ENCODE data around the gene HSP90AB1. TPM values are rescaled to one million over a fixed set of nuclear protein-coding genes. Genes with fewer than 3 reads are reported as not detected.
A peak's percentile ranks its signal among the peaks of the same experiment; 100 is the strongest.

HSP90AB1 gene
- total and polyA plus RNA-seq, 2 of the 8 experiments (the other 6 are each of a cell fraction or from before 2014, with no cell fraction given) = 1,564 to 2,297 TPM

GRCh38 chr6:44199883-44200282, 47.0 kb upstream of the HSP90AB1 start:
- Histone ChIP-seq H2BK5ac (ENCODE audit: low read depth, low read length) (no peak overlapping the region), H3K14ac (ENCODE audit: insufficient read length) (no peak overlapping the region), H3K79me1 (ENCODE audit: low read depth, low read length) (no peaks in the 10 kb centered on the region), H2BK12ac (ENCODE audit: low read depth, low read length) (peak overlapping the region; percentile 50; the same call in 1 of the 2 replicates), H2BK120ac (replicated peaks; ENCODE audit: low read depth, low read length) (no peak overlapping the region), H4K91ac (replicated peaks; ENCODE audit: insufficient read length, low read length) (no peak overlapping the region), H3K4me3 (ENCODE audit: extremely low read depth in 1 of 4, insufficient read depth in 2 of 4, low read depth in 3 of 4, low read length in 4 of 4) (no peak overlapping the region), H3K79me2 (ENCODE audit: control insufficient read depth in 1 of 2, insufficient read depth in 2 of 2, low read length in 2 of 2) (no peaks in the 10 kb centered on the region), H2BK15ac (ENCODE audit: low read length) (no peak overlapping the region), H3K9ac (replicated peaks in 1 of 4; ENCODE audit: extremely low read depth in 1 of 4, low read depth in 3 of 4, low read length in 3 of 4) (no peak overlapping the region), H3K27me3 (replicated peaks in 1 of 4; ENCODE audit: control insufficient read depth in 3 of 4, extremely low read depth in 1 of 4, insufficient read depth in 3 of 4, low read length in 3 of 4) (no peaks in the 10 kb centered on the region), H4K8ac (ENCODE audit: extremely low read depth, insufficient read depth, low read length) (no peak overlapping the region), H3K18ac (ENCODE audit: extremely low read depth, low read length) (no peak overlapping the region), H4K20me1 (replicated peaks in 1 of 2; ENCODE audit: control insufficient read depth in 1 of 2, insufficient read depth in 2 of 2, low read length in 2 of 2) (no peaks in the 10 kb centered on the region), H2BK20ac (ENCODE audit: low read length) (no peak overlapping the region), H3K56ac (replicated peaks; ENCODE audit: insufficient read length, low read depth, low read length) (no peak overlapping the region), H3K23me2 (ENCODE audit: low read depth, low read length) (no peaks in the 10 kb centered on the region; the same call in 1 of the 2 replicates), H3K27ac (ENCODE audit: low read depth, low read length) (no peak overlapping the region), H3K23ac (ENCODE audit: insufficient read length) (no peak overlapping the region), H3K36me3 (ENCODE audit: control insufficient read depth in 2 of 4, insufficient read depth in 4 of 4, low read length in 3 of 4) (no peaks in the 10 kb centered on the region), H3K4ac (replicated peaks; ENCODE audit: insufficient read length, low read depth, low read length) (no peak overlapping the region), H2AFZ (ENCODE audit: low read length) (no peak overlapping the region), H2AK5ac (ENCODE audit: low read depth, low read length) (no peak overlapping the region), H3K4me1 (replicated peaks in 1 of 4; ENCODE audit: control insufficient read depth in 3 of 4, insufficient read depth in 4 of 4, low read length in 3 of 4) (peaks cover 18 to 28% (median 23%) of the 10 kb centered on the region in 4 experiments), H3K4me2 (ENCODE audit: insufficient read depth in 1 of 2, low read depth in 2 of 2, low read length in 2 of 2) (no peak overlapping the region), H3K9me3 (ENCODE audit: insufficient read depth in 2 of 2, low read depth in 1 of 2, low read length in 1 of 2) (no peaks in the 10 kb centered on the region), H4K5ac (ENCODE audit: insufficient read length, low read depth, low read length) (no peak overlapping the region)
- DNase-seq (ENCODE audit: low read depth in 1 of 2, low spot score in 2 of 2) (no peak), FAIRE-seq (no peak)
- POLR2A ChIA-PET (ENCODE audit: partially characterized antibody) = interaction anchor here (1.4 to 6.2 kb wide), 5 partner anchors 8 to 46 kb away, joined by 3 to 60 read pairs (median 19); partner anchors contain the start of genes HSP90AB1 and SLC29A1
- CTCF ChIA-PET (ENCODE audit: partially characterized antibody) = interaction anchor here (1.0 to 3.5 kb wide), 9 partner anchors 10 to 46 kb away, joined by 3 to 19 read pairs (median 6); no protein-coding TSS in a partner anchor
- WGBS, 2 experiments (ENCODE audit: extremely low coverage in 1 of 2, insufficient coverage in 1 of 2, insufficient read length in 1 of 2, insufficient replicate concordance in 2 of 2, low coverage in 1 of 2, low lambda C conversion rate in 2 of 2, missing lambda C conversion rate in 1 of 2) = 96% methylated on average over 4 of the region's 4 CpGs; no CpG with 5 or more reads in 1 of the 2 experiments
- TF ChIP-seq EP300 (IDR thresholded peaks at IDR 0.05; ENCODE audit: borderline replicate concordance in 1 of 2, low read depth in 2 of 2, low read length in 2 of 2) (no peak), GABPA (IDR thresholded peaks at IDR 0.05; ENCODE audit: borderline replicate concordance, insufficient read depth, low read length) (no peak), USF2 (IDR thresholded peaks at IDR 0.05; ENCODE audit: low read length) (no peak), SP4 (IDR thresholded peaks at IDR 0.05; ENCODE audit: low read length) (no peak), TEAD4 (IDR thresholded peaks at IDR 0.05; ENCODE audit: low read depth, low read length) (no peak), HDAC6 (IDR thresholded peaks at IDR 0.05; ENCODE audit: low read depth, low read length) (no peak), GTF2F1 (IDR thresholded peaks at IDR 0.05; ENCODE audit: borderline replicate concordance, low read depth, low read length) (no peak), CHD2 (IDR thresholded peaks at IDR 0.05; ENCODE audit: low read length) (no peak), TAF1 (IDR thresholded peaks at IDR 0.05; ENCODE audit: low read depth, low read length) (no peak), ZNF274 (IDR thresholded peaks at IDR 0.05; ENCODE audit: borderline replicate concordance, extremely low read depth, low read length) (no peak), MAFK (IDR thresholded peaks at IDR 0.05; ENCODE audit: low read depth, low read length) (no peak), RXRA (IDR thresholded peaks at IDR 0.05; ENCODE audit: insufficient read depth, low read depth, low read length) (no peak), SUZ12 (IDR thresholded peaks at IDR 0.05; ENCODE audit: low read length) (no peak)
